Colonic mucosa (tissue), 4 donors: ENCODE measurements around the gene SLC8B1. TPM values are rescaled to one million over a fixed set of nuclear protein-coding genes. Genes with fewer than 3 reads are reported as not detected.
A peak's percentile ranks its signal among the peaks of the same experiment; 100 is the strongest.

ENCODE experiments used
- DNase-seq: peaks from one replicate; pipeline ENCODE4 v3.0.0-alpha.2; 2020
- H3K27ac ChIP-seq: fragments of 200-600 bp; one replicate; pipeline ENCODE4 v1.8.0; 2021
- H3K27me3 ChIP-seq: fragments of 200-600 bp; one replicate; pipeline ENCODE4 v1.8.0; 2021
- H3K36me3 ChIP-seq: fragments of 200-600 bp; one replicate; pipeline ENCODE4 v1.8.0; 2021
- H3K4me1 ChIP-seq: fragments of 200-600 bp; one replicate; pipeline ENCODE4 v1.8.0; 2021; ENCODE audit warnings: mild to moderate bottlenecking
- H3K4me3 ChIP-seq: fragments of 200-600 bp; one replicate; pipeline ENCODE4 v1.8.0; 2021
- H3K9ac ChIP-seq, 2 donors: one replicate each; pipeline ENCODE4 v1.7.0; 2013; ENCODE audit warnings: control low read depth in 2 of 2, low read depth in 2 of 2, low read length in 2 of 2
- H3K9me3 ChIP-seq: fragments of 200-600 bp; one replicate; pipeline ENCODE4 v1.8.0; 2021
- intact Hi-C: fragments of 100-400 bp; cut with DNase I; formaldehyde crosslinking; loops from one replicate; pipeline ENCODE4 v1.14.1; 2022
- total RNA-seq, 2 donors: library from RNA; stranded (reverse); fragmentation: NEBNext Ultra II Directional in 1 of 2; extraction: Animal tissue kit (Norgen Biotek cat#: 25700) in 1 of 2; gene quantifications; one replicate each; pipeline ENCODE4 v1.2.1, GENCODE V29; 2021
- TF ChIP-seq, protein P1 (sequence below): fragments of 200-600 bp; IDR thresholded peaks from one replicate; pipeline ENCODE4 v1.8.0; 2022; ENCODE audit warnings: antibody characterized with exemption, mild to moderate bottlenecking
- donor health status: healthy.
- donor health status: DM: no; HTN: no; CAD: no.
- donor health status: DM: no; HTN: no; CAD: no.

The SLC8B1 gene
- total RNA-seq, 2 donors from 2014 or later, result 34.3 to 44.1 TPM

DNA sequence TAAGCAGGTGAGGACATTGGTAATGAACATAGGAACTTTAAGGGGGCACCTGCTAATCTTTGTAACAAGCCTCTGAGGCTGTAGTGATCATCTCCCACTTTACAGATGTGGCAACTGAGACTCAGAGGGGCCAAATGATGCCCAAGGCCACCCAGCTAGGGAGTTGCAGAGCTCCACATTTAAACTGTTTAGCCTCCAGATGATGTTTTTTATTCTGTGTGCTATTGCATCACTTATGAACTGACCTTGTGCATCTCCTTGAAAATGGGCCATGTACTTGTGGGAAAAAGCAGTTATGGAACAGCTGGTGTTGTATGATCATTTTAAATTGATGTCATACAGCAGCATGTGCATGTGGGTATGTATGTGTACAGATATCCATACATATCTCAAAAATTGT is 72.2 kb downstream of the SLC8B1 start:
- TF ChIP-seq, protein P1, sequence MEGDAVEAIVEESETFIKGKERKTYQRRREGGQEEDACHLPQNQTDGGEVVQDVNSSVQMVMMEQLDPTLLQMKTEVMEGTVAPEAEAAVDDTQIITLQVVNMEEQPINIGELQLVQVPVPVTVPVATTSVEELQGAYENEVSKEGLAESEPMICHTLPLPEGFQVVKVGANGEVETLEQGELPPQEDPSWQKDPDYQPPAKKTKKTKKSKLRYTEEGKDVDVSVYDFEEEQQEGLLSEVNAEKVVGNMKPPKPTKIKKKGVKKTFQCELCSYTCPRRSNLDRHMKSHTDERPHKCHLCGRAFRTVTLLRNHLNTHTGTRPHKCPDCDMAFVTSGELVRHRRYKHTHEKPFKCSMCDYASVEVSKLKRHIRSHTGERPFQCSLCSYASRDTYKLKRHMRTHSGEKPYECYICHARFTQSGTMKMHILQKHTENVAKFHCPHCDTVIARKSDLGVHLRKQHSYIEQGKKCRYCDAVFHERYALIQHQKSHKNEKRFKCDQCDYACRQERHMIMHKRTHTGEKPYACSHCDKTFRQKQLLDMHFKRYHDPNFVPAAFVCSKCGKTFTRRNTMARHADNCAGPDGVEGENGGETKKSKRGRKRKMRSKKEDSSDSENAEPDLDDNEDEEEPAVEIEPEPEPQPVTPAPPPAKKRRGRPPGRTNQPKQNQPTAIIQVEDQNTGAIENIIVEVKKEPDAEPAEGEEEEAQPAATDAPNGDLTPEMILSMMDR, result no peak
- H3K4me3 ChIP-seq, result no peak overlapping the region
- H3K27ac ChIP-seq, result no peak overlapping the region
- no peak for DNase-seq
- H3K36me3 ChIP-seq, result no peaks in the 10 kb centered on the region
- intact Hi-C loops, result no loop called here
- H3K9me3 ChIP-seq, result no peaks in the 10 kb centered on the region
- no peak overlapping the region for H3K9ac ChIP-seq
- peaks cover 6% of the 10 kb centered on the region for H3K4me1 ChIP-seq
- H3K27me3 ChIP-seq, result no peaks in the 10 kb centered on the region

- TF ChIP-seq, protein P1, result no peak
- Histone ChIP-seq H3K9me3 (no peaks in the 10 kb centered on the region), H3K36me3 (no peaks in the 10 kb centered on the region), H3K9ac (no peak overlapping the region), H3K27ac (no peak overlapping the region), H3K27me3 (no peaks in the 10 kb centered on the region), H3K4me1 (peaks cover 6% of the 10 kb centered on the region), H3K4me3 (no peak overlapping the region)
- intact Hi-C loops, result no loop called here
- DNase-seq, result no peak
Measured at GRCh38 chr12:113261847-113262470, 73.0 kb downstream of the SLC8B1 start.

DNA sequence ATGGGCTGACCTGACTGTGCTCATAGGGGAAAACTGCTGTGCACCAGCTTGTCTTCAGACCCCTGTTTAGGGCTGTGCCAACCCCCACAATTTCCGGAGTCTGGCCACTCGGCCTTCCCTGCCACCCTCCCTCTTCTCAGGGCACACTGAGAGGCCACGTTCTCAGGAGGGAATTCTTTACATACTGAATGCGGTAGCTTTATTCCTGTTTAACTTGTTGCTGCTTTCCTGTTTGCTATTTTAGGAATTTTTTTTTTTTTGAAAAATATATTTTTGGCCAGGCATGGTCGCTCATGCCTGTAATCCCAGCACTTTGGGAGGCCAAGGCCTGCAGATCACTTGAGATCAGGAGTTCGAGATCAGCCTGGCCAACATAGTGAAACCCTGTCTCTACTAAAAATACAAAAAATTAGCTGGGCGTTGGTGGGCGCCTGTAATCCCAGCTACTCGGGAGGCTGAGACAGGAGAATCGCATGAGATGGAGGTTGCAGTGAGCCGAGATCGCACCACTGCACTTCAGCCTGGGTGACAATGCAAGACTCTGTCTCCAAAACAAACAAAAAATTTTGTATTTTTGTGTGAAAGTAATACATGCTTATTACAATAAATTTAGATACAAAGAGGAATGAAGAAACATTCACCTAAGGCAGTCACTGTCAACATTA is 74.1 kb downstream of the SLC8B1 start:
- Histone ChIP-seq H3K4me3 (no peak overlapping the region), H3K27me3 (no peaks in the 10 kb centered on the region), H3K9ac (no peak overlapping the region), H3K4me1 (peaks cover 6% of the 10 kb centered on the region), H3K36me3 (no peaks in the 10 kb centered on the region), H3K27ac (peak overlapping the region; percentile 60), H3K9me3 (no peaks in the 10 kb centered on the region)
- intact Hi-C loops, result no loop called here
- no peak for DNase-seq
- TF ChIP-seq, protein P1, result no peak

DNA sequence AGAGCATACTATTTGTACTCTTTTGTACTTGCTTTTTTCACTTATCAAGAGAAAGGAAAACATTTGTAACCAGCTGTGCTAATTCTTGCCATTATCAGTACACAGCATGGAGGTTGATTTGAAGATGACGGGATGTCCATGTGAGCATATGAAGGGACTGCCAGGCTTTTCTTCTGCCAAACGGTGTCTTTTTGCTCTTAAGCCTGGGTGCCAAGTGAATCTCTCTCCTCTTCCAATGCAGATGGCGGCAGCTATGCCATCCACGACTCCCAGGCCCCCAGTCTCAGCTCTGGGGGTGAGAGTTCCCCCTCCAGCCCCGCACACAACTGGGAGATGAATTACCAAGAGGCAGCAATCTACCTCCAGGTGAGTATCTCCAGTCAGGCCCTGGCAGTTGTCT is 74.8 kb downstream of the SLC8B1 start:
- H3K27me3 ChIP-seq, result no peaks in the 10 kb centered on the region
- H3K36me3 ChIP-seq, result no peaks in the 10 kb centered on the region
- H3K9me3 ChIP-seq, result no peaks in the 10 kb centered on the region
- H3K4me3 ChIP-seq, result no peak overlapping the region
- peak overlapping the region; percentile 60 for H3K27ac ChIP-seq
- H3K9ac ChIP-seq, result no peak overlapping the region
- no peak for DNase-seq
- intact Hi-C loops, result no loop called here
- TF ChIP-seq, protein P1, result no peak
- H3K4me1 ChIP-seq, result peaks cover 6% of the 10 kb centered on the region

DNA sequence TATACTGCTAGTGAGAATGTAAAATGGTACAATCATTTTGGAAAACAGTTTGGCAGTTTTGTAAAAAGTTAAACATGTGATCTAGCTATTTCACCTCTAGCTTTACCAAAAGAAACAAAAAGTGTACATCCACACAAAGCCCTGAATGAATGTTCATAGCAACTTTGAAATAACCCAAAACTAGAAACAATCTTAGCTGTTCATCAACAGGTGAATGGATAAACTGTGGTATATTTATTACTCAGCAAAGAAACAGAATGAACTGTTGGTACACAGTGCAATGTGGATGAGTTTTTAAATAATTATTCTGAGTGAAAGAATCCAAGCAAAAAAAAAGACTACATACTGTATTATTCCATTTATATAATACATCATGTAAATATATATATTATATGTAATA is 77.3 kb downstream of the SLC8B1 start:
- H3K36me3 ChIP-seq, result no peaks in the 10 kb centered on the region
- H3K27ac ChIP-seq, result no peak overlapping the region
- DNase-seq, result no peak
- H3K4me3 ChIP-seq, result no peak overlapping the region
- intact Hi-C loops, result no loop called here
- H3K4me1 ChIP-seq, result peaks cover 6% of the 10 kb centered on the region
- H3K9ac ChIP-seq, result no peak overlapping the region
- H3K27me3 ChIP-seq, result no peaks in the 10 kb centered on the region
- H3K9me3 ChIP-seq, result no peaks in the 10 kb centered on the region
- TF ChIP-seq, protein P1, result no peak
